GM19043 (cell line): ENCODE data around the gene TAF11L14.

Experiments
- ATAC-seq: cut with Tn5 transposase; IDR thresholded peaks from one replicate; pipeline ENCODE4 v1.9.1; 2021; ENCODE audit warnings: low read depth; ENCODE audit not compliant: unreplicated experiment

The TAF11L14 gene

DNA sequence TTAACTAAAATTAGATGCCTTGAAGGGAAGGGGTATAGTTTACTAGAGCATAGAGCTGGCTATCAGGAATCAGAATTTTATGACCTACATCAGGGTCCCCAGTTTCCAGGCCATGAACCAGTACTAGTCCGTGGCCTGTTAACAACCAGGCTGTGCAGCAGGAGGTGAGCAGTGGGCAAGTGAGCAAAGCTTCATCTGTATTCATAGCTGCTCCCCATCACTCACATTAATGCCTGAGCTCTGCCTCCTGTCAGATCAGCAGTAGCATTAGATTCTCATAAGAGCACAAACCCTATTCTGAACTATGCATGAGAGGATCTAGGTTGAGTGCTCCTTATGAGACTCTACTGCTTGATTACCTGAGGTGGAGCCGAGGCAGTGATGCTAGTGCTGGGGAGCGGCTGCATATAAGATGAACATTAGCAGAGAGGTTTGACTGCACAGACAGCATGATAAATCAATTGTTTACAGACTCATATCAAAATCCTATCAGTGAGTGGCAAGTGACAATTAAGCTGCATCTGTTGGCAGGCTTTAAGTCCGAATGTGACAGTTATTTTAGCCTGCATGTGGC lies 44.6 kb downstream of the TAF11L14 start:
- no peak for ATAC-seq

DNA sequence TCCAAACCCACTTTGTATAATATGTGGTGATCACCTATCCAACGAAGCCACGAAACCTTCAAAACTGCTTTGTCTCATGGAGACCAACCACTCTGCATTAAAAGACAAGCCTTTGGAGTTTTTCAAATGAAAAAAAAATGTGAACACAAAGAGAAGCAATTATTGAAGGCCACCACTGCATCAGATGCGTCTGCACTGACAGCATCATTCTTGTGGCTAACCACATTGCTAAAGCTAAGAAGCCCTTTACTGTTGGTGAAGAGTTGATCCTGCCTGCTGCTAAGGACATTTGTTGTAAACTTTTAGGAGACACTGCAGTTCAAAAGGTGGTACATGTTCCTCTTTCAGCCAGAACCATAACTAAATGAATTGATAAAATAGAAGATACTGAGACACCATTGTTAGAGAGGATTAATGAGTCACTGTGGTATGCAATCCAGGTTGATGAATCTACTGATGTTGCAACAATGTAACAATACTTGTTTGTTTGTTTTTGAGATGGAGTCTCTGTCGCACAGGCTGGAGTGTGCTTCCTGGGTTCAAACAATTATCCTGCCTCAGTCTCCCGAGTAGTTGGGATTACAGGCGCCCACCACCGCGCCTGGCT lies 45.4 kb downstream of the TAF11L14 start:
- no peak for ATAC-seq

DNA sequence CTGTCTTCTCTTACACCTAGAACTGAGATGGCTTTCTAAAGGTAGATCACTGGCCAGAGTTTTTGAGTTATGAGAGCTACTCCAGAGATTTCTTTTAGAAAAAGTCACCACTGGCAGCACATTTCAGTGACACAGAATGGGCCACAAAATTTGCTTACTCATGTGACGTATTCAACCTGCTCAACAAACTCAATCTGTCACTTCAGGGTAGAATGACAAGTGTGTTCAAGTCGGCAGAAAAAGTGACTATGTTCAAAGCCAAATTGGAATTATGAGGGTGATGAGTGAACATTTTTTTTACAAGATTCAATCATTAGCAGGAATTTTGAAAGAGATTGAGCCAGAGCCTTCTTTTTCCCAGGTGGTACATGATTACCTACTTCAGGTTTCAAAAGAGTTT lies 46.5 kb downstream of the TAF11L14 start:
- ATAC-seq: no peak
